ENCODE measurements around the gene CFAP61. TPM values are rescaled to one million over a fixed set of nuclear protein-coding genes. Genes with fewer than 3 reads are reported as not detected.

The CFAP61 gene
- polyA plus RNA-seq, 1 of the 3 experiments (the other 2 are of a cell fraction): 0.26 TPM

- Histone ChIP-seq H3K27ac (ENCODE audit: low read depth in 2 of 2, low read length in 1 of 2) (no peak overlapping the region), H3K4me1 (ENCODE audit: control insufficient read depth in 1 of 2, insufficient read depth in 2 of 2, low read depth in 1 of 2, low read length in 1 of 2) (peaks cover 0 to 9% of the 10 kb centered on the region in 2 experiments; a peak in 2 of 4 replicates), H3K27me3 (ENCODE audit: insufficient read depth) (no peaks in the 10 kb centered on the region; the same call in 1 of the 2 replicates), H3K36me3 (replicated peaks in 1 of 2; ENCODE audit: control insufficient read depth in 1 of 2, insufficient read depth in 2 of 2, low read length in 1 of 2) (no peaks in the 10 kb centered on the region), H3K9me3 (no peaks in the 10 kb centered on the region), H3K4me2 (no peak overlapping the region), H3F3A (replicated peaks; ENCODE audit: insufficient read depth) (no peaks in the 10 kb centered on the region), H3K9me2 (no peaks in the 10 kb centered on the region), H3K9ac (no peak overlapping the region), H3K79me2 (ENCODE audit: insufficient read depth) (no peaks in the 10 kb centered on the region), H3K4me3 (ENCODE audit: low read depth in 2 of 2, low read length in 1 of 2) (no peak overlapping the region), H4K20me1 (ENCODE audit: insufficient read depth) (no peaks in the 10 kb centered on the region), H2AFZ (ENCODE audit: low read depth) (no peak overlapping the region)
- TF ChIP-seq RCOR1 (IDR thresholded peaks at IDR 0.05; ENCODE audit: low read length): no peak
- no peak for TF ChIP-seq RAD21 (IDR thresholded peaks at IDR 0.05; ENCODE audit: low read length)
- no peak for TF ChIP-seq TCF12 (IDR thresholded peaks at IDR 0.05)
- TF ChIP-seq RXRA (IDR thresholded peaks at IDR 0.05; ENCODE audit: borderline replicate concordance, low read depth): no peak
- TF ChIP-seq TAF1 (IDR thresholded peaks at IDR 0.05; ENCODE audit: borderline replicate concordance, low read depth, low read length): no peak
- no peak for TF ChIP-seq JUND (IDR thresholded peaks at IDR 0.05)
- TF ChIP-seq NFIC (IDR thresholded peaks at IDR 0.05; ENCODE audit: borderline replicate concordance): no peak
- no peak for TF ChIP-seq USF1 (IDR thresholded peaks at IDR 0.05; ENCODE audit: borderline replicate concordance, low read depth)
- TF ChIP-seq FOSL2 (IDR thresholded peaks at IDR 0.05; ENCODE audit: borderline replicate concordance, low read depth): no peak
- TF ChIP-seq EZH2phosphoT487 (IDR thresholded peaks at IDR 0.05; ENCODE audit: borderline replicate concordance, low read depth): no peak
- ChIA-PET CTCF (interaction anchor here (2.6 to 5.1 kb wide), 2 partner anchors 15 to 341 kb away, joined by 11 to 55 read pairs; no protein-coding TSS in a partner anchor), POLR2A (no interaction called here)
- 54% methylated on average over 6 of the region's 6 CpGs for WGBS (ENCODE audit: low lambda C conversion rate)
- DNase-seq: no peak
Observed at GRCh38 chr20:20253039-20253743, 200.9 kb downstream of the CFAP61 start.

GRCh38 chr20:20253744-20254330 lies 201.5 kb downstream of the CFAP61 start:
- no peak overlapping the region for H3K4me3 ChIP-seq (ENCODE audit: low read depth in 2 of 2, low read length in 1 of 2)
- WGBS (ENCODE audit: low lambda C conversion rate): 16% methylated on average over 6 of the region's 6 CpGs
- POLR2A ChIA-PET: no interaction called here
- no peaks in the 10 kb centered on the region for H3F3A ChIP-seq (replicated peaks; ENCODE audit: insufficient read depth)
- H3K9ac ChIP-seq: no peak overlapping the region
- peaks cover 0 to 9% of the 10 kb centered on the region in 2 experiments; a peak in 2 of 4 replicates for H3K4me1 ChIP-seq (ENCODE audit: control insufficient read depth in 1 of 2, insufficient read depth in 2 of 2, low read depth in 1 of 2, low read length in 1 of 2)
- no peaks in the 10 kb centered on the region for H4K20me1 ChIP-seq (ENCODE audit: insufficient read depth)
- H3K27me3 ChIP-seq (ENCODE audit: insufficient read depth): no peaks in the 10 kb centered on the region; the same call in 1 of the 2 replicates
- no peaks in the 10 kb centered on the region for H3K9me3 ChIP-seq
- H3K79me2 ChIP-seq (ENCODE audit: insufficient read depth): no peaks in the 10 kb centered on the region
- DNase-seq: no peak
- CTCF ChIA-PET: interaction anchor here (0.9 to 2.9 kb wide), 2 partner anchors 16 to 170 kb away, joined by 4 to 17 read pairs; no protein-coding TSS in a partner anchor
- TF ChIP-seq FOXM1 (IDR thresholded peaks at IDR 0.05; ENCODE audit: low read depth) (no peak), PBX3 (IDR thresholded peaks at IDR 0.05) (no peak), SMC3 (IDR thresholded peaks at IDR 0.05; ENCODE audit: low read depth, low read length) (no peak), USF2 (IDR thresholded peaks at IDR 0.05; ENCODE audit: borderline replicate concordance, low read depth, low read length) (no peak), RFX5 (IDR thresholded peaks at IDR 0.05; ENCODE audit: low read length) (no peak), USF1 (IDR thresholded peaks at IDR 0.05; ENCODE audit: borderline replicate concordance, low read depth) (no peak), FOSL2 (IDR thresholded peaks at IDR 0.05; ENCODE audit: borderline replicate concordance, low read depth) (no peak), GATA2 (CRISPR knock-in tag; IDR thresholded peaks at IDR 0.05) (no peak), CTCF (IDR thresholded peaks at IDR 0.05) (no peak), POLR2AphosphoS5 (IDR thresholded peaks at IDR 0.05; ENCODE audit: low read depth, low read length) (no peak), IRF3 (IDR thresholded peaks at IDR 0.05; ENCODE audit: low read depth, low read length) (no peak), TAF1 (IDR thresholded peaks at IDR 0.05; ENCODE audit: borderline replicate concordance, low read depth, low read length) (no peak), CHD2 (IDR thresholded peaks at IDR 0.05; ENCODE audit: low read length, partially characterized antibody) (no peak)
- H3K27ac ChIP-seq (ENCODE audit: low read depth in 2 of 2, low read length in 1 of 2): no peak overlapping the region
- H2AFZ ChIP-seq (ENCODE audit: low read depth): no peak overlapping the region
- H3K9me2 ChIP-seq: no peaks in the 10 kb centered on the region
- no peak overlapping the region for H3K4me2 ChIP-seq
- no peaks in the 10 kb centered on the region for H3K36me3 ChIP-seq (replicated peaks in 1 of 2; ENCODE audit: control insufficient read depth in 1 of 2, insufficient read depth in 2 of 2, low read length in 1 of 2)
